Glomerular visceral epithelial cell (primary cell): ENCODE measurements around the gene EXOC4.
"Not testable (repeated sequence)": the region's sequence is repeated elsewhere in the genome, so short reads cannot be mapped to it uniquely, and the experiment has no call there.

Source experiments
- DNase-seq: peaks from one replicate; pipeline ENCODE4 v3.0.0-alpha.2; 2016; ENCODE audit errors: extremely low spot score

EXOC4 gene

DNA sequence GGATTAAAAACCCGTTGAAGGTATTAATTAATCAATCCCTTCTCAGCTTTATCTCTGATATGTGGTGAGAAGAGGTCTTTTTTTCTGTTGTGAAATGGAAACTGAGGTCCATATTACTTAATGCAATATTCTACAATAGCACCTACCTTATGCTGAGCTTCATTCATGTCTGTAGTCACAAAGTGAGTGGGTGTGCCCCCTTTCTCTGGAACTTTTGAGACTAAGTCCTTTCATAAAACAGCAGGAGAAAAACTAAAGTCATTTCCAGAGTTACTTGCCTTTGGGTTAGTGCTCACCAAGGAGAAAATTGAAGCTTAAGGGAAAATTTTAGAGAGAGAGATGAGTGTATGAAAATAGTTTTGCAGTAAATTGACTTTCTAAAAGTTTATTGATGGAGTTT, 61.2 kb downstream of the EXOC4 start:
- DNase-seq = no peak

DNA sequence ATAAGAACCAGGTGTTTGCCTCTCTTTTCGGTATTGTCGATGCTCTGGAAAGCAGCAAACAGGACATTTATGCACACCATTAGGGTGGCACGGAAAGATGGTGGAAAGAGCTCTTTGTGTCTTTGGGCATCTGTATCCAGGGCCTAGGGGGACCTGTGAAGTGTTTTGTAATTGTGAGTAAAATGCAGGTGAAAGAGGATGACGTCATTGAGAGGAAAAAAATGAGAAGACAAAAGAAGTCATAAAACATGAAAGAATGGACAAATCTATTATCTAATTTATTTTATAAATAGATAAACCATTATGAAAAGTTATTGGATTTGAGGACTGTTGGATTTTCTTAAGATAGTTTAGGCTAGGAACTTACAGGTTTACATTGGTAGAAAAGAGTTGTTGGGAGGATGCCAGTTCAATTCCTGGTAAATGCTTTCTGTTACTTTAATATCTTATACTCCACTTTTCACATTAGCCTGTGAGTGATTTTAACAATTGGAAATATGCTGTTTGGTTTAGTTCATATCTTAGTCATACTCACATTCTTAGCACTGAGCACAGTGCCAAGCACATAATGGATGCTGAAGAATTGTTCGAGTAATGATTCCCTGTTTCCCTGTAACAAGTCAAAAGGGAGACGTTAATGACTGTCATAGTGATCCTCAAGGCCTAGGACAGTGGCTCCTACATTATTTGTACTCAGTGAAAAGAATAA, 62.6 kb downstream of the EXOC4 start:
- no peak for DNase-seq

GRCh38 chr7:133319842-133320241, 67.0 kb downstream of the EXOC4 start:
- no peak for DNase-seq

DNA sequence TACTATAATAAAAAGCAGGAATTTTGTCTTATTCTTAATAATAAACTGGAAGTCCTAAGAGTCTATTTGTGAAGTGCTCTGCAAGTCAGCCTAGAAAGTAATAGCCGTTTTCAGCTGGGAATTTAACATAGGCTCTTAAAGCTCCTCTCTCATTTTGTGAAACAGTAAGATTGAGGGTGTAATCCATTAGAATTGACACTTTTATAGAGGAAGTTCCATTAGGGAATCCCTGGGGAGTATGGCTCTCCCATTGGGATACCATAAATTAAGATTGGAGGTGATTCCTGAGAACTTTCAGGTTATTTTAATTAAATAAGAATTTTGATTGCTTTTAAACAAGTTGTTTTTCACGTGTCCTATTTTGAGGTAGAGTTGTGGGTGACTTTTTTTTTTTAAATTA, 68.0 kb downstream of the EXOC4 start:
- DNase-seq = no peak

GRCh38 chr7:133321366-133321765, 68.5 kb downstream of the EXOC4 start:
- not testable (repeated sequence) for DNase-seq

DNA sequence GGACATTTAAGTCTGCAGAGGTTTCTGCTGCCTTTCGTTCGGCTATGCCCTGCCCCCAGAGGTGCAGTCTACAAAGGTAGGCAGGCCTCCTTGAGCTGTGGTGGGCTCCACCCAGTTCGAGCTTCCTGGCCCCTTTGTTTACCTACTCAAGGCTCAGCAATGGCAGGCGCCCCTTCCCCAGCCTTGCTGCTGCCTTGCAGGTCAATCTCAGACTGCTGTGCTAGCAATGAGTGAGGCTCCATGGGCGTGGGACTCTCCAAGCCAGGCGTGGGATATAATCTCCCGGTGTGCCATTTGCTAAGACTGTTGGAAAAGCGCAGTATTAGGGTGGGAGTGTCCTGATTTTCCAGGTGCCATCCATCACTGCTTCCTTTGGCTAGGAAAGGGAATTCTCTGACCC, 73.9 kb downstream of the EXOC4 start:
- DNase-seq = not testable (repeated sequence)

DNA sequence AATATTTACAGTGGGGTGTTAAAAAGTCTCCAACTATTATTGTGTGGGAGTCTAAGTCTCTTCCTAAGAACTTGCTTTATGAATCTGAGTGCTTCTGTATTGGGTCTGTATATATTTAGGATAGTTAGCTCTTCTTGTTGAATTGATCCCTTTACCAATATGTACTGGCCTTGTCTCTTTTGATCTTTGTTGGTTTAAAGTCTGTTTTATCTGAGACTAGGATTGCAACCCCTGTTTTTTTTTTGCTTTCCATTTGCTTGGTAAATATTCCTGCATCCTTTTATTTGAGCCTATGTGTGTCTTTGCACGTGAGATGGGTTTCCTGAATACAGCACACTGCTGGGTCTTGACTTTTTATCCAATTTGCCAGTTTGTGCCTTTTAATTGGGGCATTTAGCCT, 75.1 kb downstream of the EXOC4 start:
- DNase-seq = not testable (repeated sequence)

DNA sequence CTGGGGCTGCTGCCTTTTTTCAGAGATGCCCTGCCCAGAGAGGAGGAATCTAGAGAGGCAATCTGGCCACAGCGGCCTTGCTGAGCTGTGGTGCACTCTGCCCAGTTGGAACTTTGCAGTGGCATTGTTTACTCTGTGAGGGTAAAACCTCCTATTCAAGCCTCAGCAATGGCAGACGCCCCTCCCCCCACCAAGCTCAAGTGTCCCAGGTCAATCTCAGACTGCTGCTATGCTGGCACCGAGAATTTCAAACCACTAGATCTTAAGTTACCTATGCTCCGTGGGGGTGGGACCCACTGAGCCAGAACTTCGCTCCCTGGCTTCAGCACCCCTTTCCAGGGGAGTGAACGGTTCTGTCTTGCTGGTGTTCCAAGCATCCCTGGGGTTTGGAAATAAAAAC, 77.2 kb downstream of the EXOC4 start:
- no peak for DNase-seq

DNA sequence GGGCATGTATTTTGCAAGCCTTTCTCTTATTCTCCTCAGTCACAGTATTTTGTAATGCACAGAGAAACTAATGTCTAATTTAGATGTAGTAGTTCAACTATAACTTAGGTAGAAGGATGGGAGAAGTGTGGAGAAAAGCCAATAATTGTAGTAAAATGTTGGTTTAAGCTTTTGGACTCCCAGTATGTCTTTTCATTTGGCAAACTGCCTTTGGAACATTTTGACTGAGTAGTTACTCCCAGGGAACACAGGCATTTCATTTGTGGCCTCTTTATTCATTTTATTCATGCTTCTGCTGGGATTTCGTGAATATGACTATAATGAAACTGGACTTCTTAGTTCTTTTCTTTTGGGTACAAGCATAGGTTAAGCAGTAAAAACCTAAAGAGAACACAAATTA, 79.0 kb downstream of the EXOC4 start:
- DNase-seq = no peak

- no peak for DNase-seq
Measured at GRCh38 chr7:133339772-133340171, 86.9 kb downstream of the EXOC4 start.

GRCh38 chr7:133344275-133344674, 91.4 kb downstream of the EXOC4 start:
- no peak for DNase-seq

DNA sequence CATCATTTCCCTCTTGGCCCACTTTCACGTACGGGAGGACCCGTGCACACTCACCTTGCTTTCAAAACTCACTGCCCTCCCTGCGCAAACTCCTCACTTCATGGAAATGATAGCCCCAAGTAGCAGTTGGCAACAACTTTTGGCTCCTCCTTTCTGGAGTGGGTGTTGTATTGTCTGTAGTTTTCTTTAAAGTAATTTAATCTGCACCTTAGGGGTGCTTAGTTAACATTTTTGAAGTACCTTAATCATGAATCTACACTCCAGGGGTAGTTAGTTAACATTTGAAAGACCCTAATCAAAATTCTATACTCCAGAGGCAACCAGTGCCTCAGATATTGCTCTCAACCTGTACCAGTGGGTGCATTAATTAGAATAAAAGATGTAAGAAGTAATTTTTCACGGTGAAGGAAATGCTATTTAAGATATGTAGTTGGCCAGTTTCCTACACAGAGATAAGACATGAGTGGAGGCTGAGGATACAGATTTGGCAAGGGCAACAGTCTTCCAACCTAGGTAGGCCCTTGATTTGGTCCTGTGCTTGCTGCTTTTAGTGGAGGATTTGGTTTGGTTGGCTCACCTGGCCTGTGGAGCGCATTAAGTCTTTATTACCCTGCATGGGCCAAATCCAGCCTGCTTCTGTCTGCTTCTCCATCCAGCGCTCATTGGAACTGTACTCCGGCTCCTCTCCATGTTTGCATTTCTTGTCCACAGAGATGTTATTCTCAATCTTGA, 93.0 kb downstream of the EXOC4 start:
- DNase-seq = no peak

DNA sequence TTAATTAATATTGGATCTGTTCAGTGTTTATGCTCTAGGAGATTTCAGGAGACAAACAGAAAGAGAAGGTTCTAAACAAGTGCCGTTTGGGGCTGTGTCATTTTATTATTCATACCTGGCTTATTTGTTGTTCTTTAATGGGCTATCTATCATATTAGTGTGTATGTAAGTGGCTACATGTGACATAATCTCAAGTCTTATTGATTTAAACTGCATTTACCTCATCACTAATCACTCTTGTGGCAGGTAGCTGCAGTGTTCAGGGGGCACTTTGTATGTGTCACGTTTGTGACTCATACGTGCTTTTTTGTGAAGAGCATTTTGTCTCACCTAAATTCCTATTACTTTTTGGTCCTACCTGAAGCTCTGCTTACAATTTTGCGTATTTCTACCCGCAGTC, 95.4 kb downstream of the EXOC4 start:
- DNase-seq = no peak

DNA sequence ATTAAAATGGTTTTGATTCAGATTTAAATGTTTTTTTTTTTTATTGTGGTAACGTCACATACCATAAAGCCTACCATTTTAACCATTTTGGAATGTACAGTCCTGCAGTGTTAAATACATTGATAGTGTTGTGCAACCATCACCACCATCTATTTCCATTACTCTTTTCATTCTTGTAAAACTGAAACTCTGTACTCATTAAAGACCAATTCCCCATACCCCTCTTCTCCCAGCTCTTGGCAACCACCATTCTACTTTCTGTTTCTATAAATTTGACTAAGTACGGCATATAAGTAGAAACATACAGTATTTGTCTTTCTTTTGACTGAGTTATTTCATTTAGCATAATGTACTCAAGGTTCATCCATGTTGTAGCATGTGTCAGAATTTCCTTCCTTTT, 96.2 kb downstream of the EXOC4 start:
- no peak for DNase-seq

DNA sequence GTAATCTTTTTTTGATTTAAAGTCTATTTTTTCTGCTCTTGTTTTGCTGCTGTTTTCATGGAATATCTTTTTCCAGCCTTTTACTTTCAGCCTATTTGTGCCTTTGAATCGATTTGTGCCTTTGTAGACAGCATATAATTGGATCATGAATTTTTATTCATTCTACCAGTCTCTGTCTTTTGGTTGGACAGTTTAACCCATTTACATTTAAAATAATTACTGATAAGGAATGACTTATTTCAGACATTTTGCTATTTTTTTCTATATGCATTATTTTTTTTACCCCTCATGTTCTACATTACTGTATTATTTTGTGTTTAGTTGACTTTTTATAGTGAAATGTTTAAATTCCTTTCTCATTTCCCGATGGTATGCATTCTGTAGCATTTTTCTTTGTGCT, 99.6 kb downstream of the EXOC4 start:
- DNase-seq = no peak

GRCh38 chr7:133353775-133354174, 100.9 kb downstream of the EXOC4 start:
- no peak for DNase-seq

DNA sequence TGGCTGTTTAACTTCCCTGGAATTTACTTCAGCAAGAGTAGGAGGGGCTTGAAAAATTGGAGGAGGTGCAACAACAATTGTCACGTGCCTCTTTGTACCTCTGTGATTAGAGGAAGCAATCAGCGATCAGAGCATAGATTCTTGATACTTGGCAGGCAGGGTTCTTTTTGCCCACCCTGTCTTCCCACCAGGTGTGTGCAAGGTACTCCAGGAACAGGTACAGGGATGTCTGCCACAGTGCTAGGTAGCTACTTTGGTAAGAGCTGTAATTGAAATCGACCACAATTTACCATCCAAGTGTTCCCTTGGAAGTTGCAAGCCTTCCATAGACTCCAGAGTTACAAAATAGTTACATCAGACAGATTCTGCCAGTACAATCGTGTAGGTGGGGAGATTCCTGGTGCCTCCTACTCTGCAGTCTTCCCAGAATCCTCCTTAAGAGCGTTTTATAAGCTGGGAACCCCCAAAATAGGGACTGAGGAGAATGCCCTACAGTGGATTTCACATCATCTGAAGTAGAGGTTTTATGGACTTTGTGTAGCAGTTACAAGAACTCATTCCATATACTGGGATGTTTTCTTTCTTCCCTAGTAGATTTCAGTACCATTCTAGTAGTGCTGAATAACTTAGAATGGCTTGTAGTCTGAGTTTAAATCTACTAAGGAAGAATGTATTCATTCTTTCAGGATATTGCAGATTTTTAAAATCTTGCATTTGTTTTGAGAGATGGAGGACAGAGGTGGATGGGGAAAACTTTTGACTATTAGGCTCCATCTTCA, 101.9 kb downstream of the EXOC4 start:
- no peak for DNase-seq

GRCh38 chr7:133355325-133355708, 102.4 kb downstream of the EXOC4 start:
- no peak for DNase-seq

- DNase-seq = no peak
Measured at GRCh38 chr7:133355822-133356221, 102.9 kb downstream of the EXOC4 start.

- no peak for DNase-seq
Measured at GRCh38 chr7:133358708-133359107, 105.8 kb downstream of the EXOC4 start.

DNA sequence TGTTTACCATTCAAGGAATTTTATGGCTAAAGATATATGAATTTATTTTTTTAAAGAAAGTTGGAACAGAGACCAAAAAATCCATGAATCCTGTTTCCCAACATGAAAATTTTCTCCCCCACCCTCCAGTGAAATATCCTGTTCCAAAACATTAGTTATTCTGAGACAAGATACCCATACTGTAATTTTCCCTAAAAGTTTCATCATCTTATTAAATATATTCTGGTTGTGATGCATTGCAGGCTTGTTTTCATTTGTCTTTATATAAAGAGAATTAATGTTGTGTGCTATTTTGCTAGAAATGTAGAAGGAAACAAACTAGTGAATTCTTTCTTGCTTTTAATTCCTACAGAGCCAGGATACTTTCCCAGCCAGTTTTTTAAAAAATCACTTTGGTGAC, 106.6 kb downstream of the EXOC4 start:
- DNase-seq = no peak

DNA sequence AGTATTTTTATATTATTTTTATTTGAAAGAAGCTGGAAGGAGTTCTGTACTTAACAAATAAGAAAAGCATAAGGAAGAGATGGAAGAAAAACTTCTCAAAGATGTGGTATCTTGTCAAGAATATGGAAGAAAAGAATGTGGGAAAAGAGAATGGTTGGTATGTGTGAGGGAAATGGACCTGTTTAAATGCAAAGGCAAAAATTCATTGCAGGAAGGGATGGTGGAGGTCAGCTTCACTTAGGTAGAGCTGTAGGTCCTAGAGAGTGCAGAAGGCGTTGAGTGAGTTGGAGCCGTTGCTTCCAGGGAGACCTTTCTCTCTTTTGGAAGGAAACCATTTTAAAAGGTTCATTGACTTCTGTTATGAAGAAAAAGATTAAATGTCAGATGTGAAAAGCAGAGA, 107.3 kb downstream of the EXOC4 start:
- DNase-seq = no peak

DNA sequence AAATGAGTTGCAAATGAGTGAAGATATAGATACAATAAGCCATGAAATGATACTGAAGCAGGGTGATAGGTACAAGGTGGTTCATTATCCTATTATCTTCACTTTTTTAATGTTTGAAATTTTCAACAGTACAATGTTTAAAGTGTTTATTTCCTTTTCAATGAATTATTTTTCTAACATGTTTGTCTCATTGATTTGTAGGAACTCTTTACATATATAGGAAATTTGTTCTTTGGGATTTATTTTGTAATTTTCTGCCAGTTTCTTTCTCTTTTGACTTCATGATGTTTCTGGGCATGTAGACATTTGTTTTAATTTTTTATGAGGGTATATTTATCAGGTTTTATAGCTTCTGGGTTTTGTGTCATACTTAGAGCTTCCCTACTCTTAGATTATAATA, 108.9 kb downstream of the EXOC4 start:
- no peak for DNase-seq
